ENCODE data around the gene TFIP11. TPM values are rescaled to one million over a fixed set of nuclear protein-coding genes. Genes with fewer than 3 reads are reported as not detected.
A peak's percentile ranks its signal among the peaks of the same experiment; 100 is the strongest.

The TFIP11 gene
- total and polyA plus RNA-seq, 7 donors, result 28.8 to 56.1 (median 36.8) TPM

GRCh38 chr22:26548984-26549383 is 36.7 kb upstream of the TFIP11 start:
- Histone ChIP-seq H3K36me3 (ENCODE audit: insufficient read depth in 1 of 2, low read depth in 1 of 2) (no peaks in the 10 kb centered on the region), H3K4me1 (peaks cover 60% of the 10 kb centered on the region), H3K9me3 (no peaks in the 10 kb centered on the region), H3K4me3 (no peak overlapping the region), H3K27ac (peak overlapping the region; percentile 76), H3K27me3 (ENCODE audit: insufficient read depth in 3 of 3, low read length in 2 of 3) (no peaks in the 10 kb centered on the region)
- 30 to 58% (median 38%) methylated on average over 6 of the region's 6 CpGs for WGBS, 3 donors
- no peak for TF ChIP-seq CTCF (IDR thresholded peaks at IDR 0.05)
- no peak for DNase-seq
- intact Hi-C loops (cut with DNase I), result no loop called here
- ATAC-seq, result peak in 1 of 4 donors; percentile 27

- 89 to 93% (median 89%) methylated on average over 3 of the region's 3 CpGs for WGBS, 3 donors
- peaks cover 57% of the 10 kb centered on the region for H3K4me1 ChIP-seq
Observed at GRCh38 chr22:26548303-26548702, 36.0 kb upstream of the TFIP11 start.

GRCh38 chr22:26547837-26548236 is 35.6 kb upstream of the TFIP11 start:
- DNase-seq (no peak), ATAC-seq (no peak)
- WGBS, 3 donors, result 91 to 93% (median 92%) methylated on average over 4 of the region's 4 CpGs
- H3K27ac ChIP-seq, result peak overlapping the region; percentile 62
- peaks cover 0 to 10% of the 10 kb centered on the region in 2 donors for H3K36me3 ChIP-seq (ENCODE audit: insufficient read depth in 1 of 2, low read depth in 1 of 2)
- no peaks in the 10 kb centered on the region for H3K9me3 ChIP-seq
- no peak overlapping the region for H3K4me3 ChIP-seq
- no peaks in the 10 kb centered on the region for H3K27me3 ChIP-seq (ENCODE audit: insufficient read depth in 3 of 3, low read length in 2 of 3)
- peaks cover 54% of the 10 kb centered on the region for H3K4me1 ChIP-seq
- intact Hi-C loops (cut with DNase I), result no loop called here
- no peak for TF ChIP-seq CTCF (IDR thresholded peaks at IDR 0.05)

More at GRCh38 chr22:26548303-26548702, 36.0 kb upstream of the TFIP11 start:
- DNase-seq (no peak), ATAC-seq (no peak)
- Histone ChIP-seq H3K4me3 (no peak overlapping the region), H3K36me3 (ENCODE audit: insufficient read depth in 1 of 2, low read depth in 1 of 2) (peaks cover 0 to 5% of the 10 kb centered on the region in 2 donors), H3K27ac (no peak overlapping the region), H3K9me3 (no peaks in the 10 kb centered on the region), H3K27me3 (ENCODE audit: insufficient read depth in 3 of 3, low read length in 2 of 3) (no peaks in the 10 kb centered on the region)
- intact Hi-C loops (cut with DNase I), result no loop called here
- no peak for TF ChIP-seq CTCF (IDR thresholded peaks at IDR 0.05)

GRCh38 chr22:26547426-26547825 is 35.2 kb upstream of the TFIP11 start:
- Histone ChIP-seq H3K4me3 (no peak overlapping the region), H3K27ac (peak overlapping the region; percentile 62), H3K9me3 (no peaks in the 10 kb centered on the region), H3K36me3 (ENCODE audit: insufficient read depth in 1 of 2, low read depth in 1 of 2) (peaks cover 0 to 14% of the 10 kb centered on the region in 2 donors), H3K4me1 (peaks cover 52% of the 10 kb centered on the region), H3K27me3 (ENCODE audit: insufficient read depth in 3 of 3, low read length in 2 of 3) (no peaks in the 10 kb centered on the region)
- no peak for DNase-seq
- 86 to 90% (median 89%) methylated on average over 7 of the region's 7 CpGs for WGBS, 3 donors
- no peak for TF ChIP-seq CTCF (IDR thresholded peaks at IDR 0.05)
- no peak for ATAC-seq
- intact Hi-C loops (cut with DNase I), result no loop called here

- Histone ChIP-seq H3K36me3 (ENCODE audit: insufficient read depth in 1 of 2, low read depth in 1 of 2) (peaks cover 0 to 25% of the 10 kb centered on the region in 2 donors), H3K4me3 (no peak overlapping the region), H3K27me3 (ENCODE audit: insufficient read depth in 3 of 3, low read length in 2 of 3) (no peaks in the 10 kb centered on the region), H3K9me3 (no peaks in the 10 kb centered on the region), H3K4me1 (peaks cover 46% of the 10 kb centered on the region), H3K27ac (peak overlapping the region; percentile 62)
- DNase-seq (no peak), ATAC-seq (peak in 3 of 4 donors; percentile 27 to 48 (median 29))
- intact Hi-C loops (cut with DNase I), result no loop called here
- TF ChIP-seq CTCF (IDR thresholded peaks at IDR 0.05), result no peak
- WGBS, 3 donors, result 32 to 52% (median 33%) methylated on average over 5 of the region's 5 CpGs
Observed at GRCh38 chr22:26546282-26546681, 34.0 kb upstream of the TFIP11 start.
